Measurements from ENCODE around the gene RCN1. TPM values are rescaled to one million over a fixed set of nuclear protein-coding genes. Genes with fewer than 3 reads are reported as not detected.

RCN1 gene
- total RNA-seq, 1 donor from 2014 or later: 107 TPM

DNA sequence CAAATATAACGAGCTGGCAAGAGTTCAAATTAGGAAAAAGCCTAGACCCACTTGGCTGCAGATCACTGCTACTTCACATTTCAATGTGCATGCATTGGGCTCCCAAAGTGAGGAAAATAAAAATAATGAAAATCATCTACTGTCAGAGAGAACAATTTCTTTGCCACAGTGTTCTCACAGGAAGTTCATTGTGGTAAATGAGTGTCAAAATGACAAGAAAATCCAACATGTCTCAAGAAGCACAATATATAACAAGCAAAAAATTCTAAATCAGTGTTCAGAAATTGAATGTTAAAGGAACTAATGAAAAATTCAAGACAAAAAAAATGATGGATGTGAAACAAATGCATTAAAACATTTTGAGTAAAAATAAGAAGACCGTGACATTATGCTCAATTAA is 31.3 kb downstream of the RCN1 start:
- Histone ChIP-seq H3K4me3 (ENCODE audit: low read length in 3 of 3) (no peak overlapping the region), H3K9ac (ENCODE audit: low read depth in 1 of 3, low read length in 3 of 3) (no peak overlapping the region), H3K9me3 (ENCODE audit: control insufficient read depth in 3 of 3, low read length in 3 of 3) (peaks cover 0 to 2% (median 1%) of the 10 kb centered on the region in 3 donors), H3K4me1 (ENCODE audit: control insufficient read depth in 3 of 3, insufficient read depth in 3 of 3, low read length in 3 of 3) (no peaks in the 10 kb centered on the region), H3K27me3 (ENCODE audit: control insufficient read depth in 3 of 3, insufficient read depth in 3 of 3, low read length in 3 of 3) (peaks cover 0 to 5% (median 3%) of the 10 kb centered on the region in 3 donors), H3K27ac (ENCODE audit: low read depth, low read length) (no peak overlapping the region), H3K36me3 (ENCODE audit: control insufficient read depth in 3 of 3, insufficient read depth in 3 of 3, low read length in 3 of 3) (no peaks in the 10 kb centered on the region)

DNA sequence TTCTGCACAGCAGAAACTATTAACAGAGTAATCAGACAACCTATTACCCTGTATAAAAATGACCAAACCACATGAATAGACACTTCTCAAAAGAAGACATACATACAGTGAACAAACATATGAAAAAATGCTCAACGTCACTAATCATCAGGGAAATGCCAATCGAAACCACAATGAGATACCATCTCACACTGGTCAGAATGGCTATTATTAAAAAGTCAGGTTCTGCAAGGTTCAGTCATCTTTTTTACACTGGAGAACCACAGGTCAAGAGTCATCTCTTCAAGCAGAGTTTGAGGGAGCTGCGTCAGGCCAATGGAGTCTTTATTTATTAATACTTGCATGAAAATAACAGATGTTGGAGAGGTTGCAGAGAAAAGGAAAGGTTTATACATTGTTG is 40.4 kb downstream of the RCN1 start:
- Histone ChIP-seq H3K27ac (ENCODE audit: low read depth, low read length) (no peak overlapping the region), H3K4me3 (ENCODE audit: low read length in 3 of 3) (no peak overlapping the region), H3K4me1 (ENCODE audit: control insufficient read depth in 3 of 3, insufficient read depth in 3 of 3, low read length in 3 of 3) (no peaks in the 10 kb centered on the region)

DNA sequence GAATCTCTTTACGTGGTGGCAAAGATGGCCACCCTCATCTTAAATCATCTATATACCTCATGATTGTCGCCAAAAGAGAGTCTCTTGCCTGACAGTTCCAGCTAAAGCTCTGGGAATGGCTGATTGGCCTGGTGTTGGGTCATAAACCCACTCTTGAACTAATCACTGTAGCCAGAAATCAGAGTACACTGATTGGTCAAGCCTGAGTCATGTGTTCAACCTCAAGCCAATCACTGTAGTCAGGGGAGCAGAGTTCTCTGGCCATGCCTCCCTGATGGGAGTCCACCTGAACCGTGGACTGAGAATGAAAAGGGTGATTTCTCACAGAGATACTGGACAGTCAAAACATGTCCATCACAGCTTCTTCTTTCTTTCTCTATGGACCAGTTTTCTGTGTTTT is 45.8 kb downstream of the RCN1 start:
- Histone ChIP-seq H3K4me1 (ENCODE audit: control insufficient read depth in 3 of 3, insufficient read depth in 3 of 3, low read length in 3 of 3) (no peaks in the 10 kb centered on the region), H3K36me3 (ENCODE audit: control insufficient read depth in 3 of 3, insufficient read depth in 3 of 3, low read length in 3 of 3) (no peaks in the 10 kb centered on the region), H3K9ac (ENCODE audit: low read depth in 1 of 3, low read length in 3 of 3) (no peak overlapping the region), H3K9me3 (ENCODE audit: control insufficient read depth in 3 of 3, low read length in 3 of 3) (no peaks in the 10 kb centered on the region), H3K4me3 (ENCODE audit: low read length in 3 of 3) (no peak overlapping the region), H3K27ac (ENCODE audit: low read depth, low read length) (no peak overlapping the region), H3K27me3 (ENCODE audit: control insufficient read depth in 3 of 3, insufficient read depth in 3 of 3, low read length in 3 of 3) (no peaks in the 10 kb centered on the region)

More for the DNA sequence above, 40.4 kb downstream of the RCN1 start:
- Histone ChIP-seq H3K9ac (ENCODE audit: low read depth in 1 of 3, low read length in 3 of 3) (no peak overlapping the region), H3K9me3 (ENCODE audit: control insufficient read depth in 3 of 3, low read length in 3 of 3) (peaks cover 0 to 5% (median 2%) of the 10 kb centered on the region in 3 donors), H3K36me3 (ENCODE audit: control insufficient read depth in 3 of 3, insufficient read depth in 3 of 3, low read length in 3 of 3) (no peaks in the 10 kb centered on the region), H3K27me3 (ENCODE audit: control insufficient read depth in 3 of 3, insufficient read depth in 3 of 3, low read length in 3 of 3) (no peaks in the 10 kb centered on the region)

DNA sequence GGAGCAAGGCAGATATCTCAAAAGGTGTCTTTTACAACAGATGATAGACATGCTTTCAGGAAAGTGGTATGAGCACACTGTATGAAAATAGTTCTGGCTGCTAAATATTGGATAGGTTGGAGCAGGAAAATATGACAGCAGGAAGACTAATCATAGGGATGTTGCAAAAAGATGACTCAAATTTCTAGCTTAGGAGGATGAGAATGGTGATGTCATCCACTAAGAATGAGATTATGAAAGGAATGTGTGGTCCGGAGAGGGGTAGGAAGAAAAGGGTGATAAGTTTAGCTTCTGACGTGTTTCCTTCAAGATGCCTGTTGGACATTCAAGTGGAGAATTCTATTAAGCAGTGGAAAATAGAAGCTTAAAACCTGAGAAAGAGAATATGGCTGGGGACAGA is 46.4 kb downstream of the RCN1 start:
- H3K36me3 ChIP-seq (ENCODE audit: control insufficient read depth in 3 of 3, insufficient read depth in 3 of 3, low read length in 3 of 3): no peaks in the 10 kb centered on the region
- no peak overlapping the region for H3K27ac ChIP-seq (ENCODE audit: low read depth, low read length)
- H3K9ac ChIP-seq (ENCODE audit: low read depth in 1 of 3, low read length in 3 of 3): no peak overlapping the region
- H3K4me1 ChIP-seq (ENCODE audit: control insufficient read depth in 3 of 3, insufficient read depth in 3 of 3, low read length in 3 of 3): no peaks in the 10 kb centered on the region
- H3K9me3 ChIP-seq (ENCODE audit: control insufficient read depth in 3 of 3, low read length in 3 of 3): no peaks in the 10 kb centered on the region
- H3K4me3 ChIP-seq (ENCODE audit: low read length in 3 of 3): no peak overlapping the region
- H3K27me3 ChIP-seq (ENCODE audit: control insufficient read depth in 3 of 3, insufficient read depth in 3 of 3, low read length in 3 of 3): no peaks in the 10 kb centered on the region

DNA sequence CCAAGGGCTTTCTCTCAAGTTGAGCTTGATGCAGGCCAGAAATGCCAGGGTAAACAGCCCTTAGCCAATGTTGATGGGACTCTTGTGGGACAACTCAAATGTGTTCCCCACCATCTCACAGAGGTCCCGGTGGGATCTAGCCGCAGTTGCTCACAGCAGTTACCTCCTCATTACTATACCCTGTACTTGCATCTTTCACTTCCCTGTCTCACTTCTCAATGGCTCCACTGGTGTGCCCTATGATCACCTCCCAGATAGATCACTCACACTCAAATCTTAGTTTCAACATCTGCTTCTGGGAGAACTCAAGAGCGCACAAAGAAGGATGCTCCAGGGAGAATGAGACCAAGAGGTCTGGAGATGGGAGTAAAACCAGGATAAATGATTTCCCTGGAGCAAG is 47.0 kb downstream of the RCN1 start:
- H3K9me3 ChIP-seq (ENCODE audit: control insufficient read depth in 3 of 3, low read length in 3 of 3): no peaks in the 10 kb centered on the region
- no peak overlapping the region for H3K27ac ChIP-seq (ENCODE audit: low read depth, low read length)
- H3K27me3 ChIP-seq (ENCODE audit: control insufficient read depth in 3 of 3, insufficient read depth in 3 of 3, low read length in 3 of 3): no peaks in the 10 kb centered on the region
- H3K4me3 ChIP-seq (ENCODE audit: low read length in 3 of 3): no peak overlapping the region
- H3K4me1 ChIP-seq (ENCODE audit: control insufficient read depth in 3 of 3, insufficient read depth in 3 of 3, low read length in 3 of 3): no peaks in the 10 kb centered on the region
- no peaks in the 10 kb centered on the region for H3K36me3 ChIP-seq (ENCODE audit: control insufficient read depth in 3 of 3, insufficient read depth in 3 of 3, low read length in 3 of 3)
- H3K9ac ChIP-seq (ENCODE audit: low read depth in 1 of 3, low read length in 3 of 3): no peak overlapping the region

DNA sequence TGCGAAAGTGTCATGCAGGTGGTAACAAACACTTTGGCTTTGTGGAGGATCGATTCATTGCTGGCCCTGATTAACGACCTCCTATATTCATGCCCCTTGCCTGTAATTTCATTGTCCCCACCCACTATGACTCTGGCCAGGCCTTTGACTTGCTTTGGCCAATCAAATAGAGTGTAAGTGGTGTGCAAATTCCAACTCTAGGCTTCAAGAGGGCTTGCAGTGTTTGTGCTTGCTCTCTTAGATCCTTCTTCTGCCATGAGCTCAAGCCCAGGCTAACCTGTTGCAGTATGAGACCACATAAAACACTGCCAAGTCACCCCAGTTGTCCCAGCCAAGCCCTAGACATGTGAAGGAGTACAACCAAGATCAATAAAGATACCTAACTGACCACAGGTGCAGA is 48.0 kb downstream of the RCN1 start:
- Histone ChIP-seq H3K36me3 (ENCODE audit: control insufficient read depth in 3 of 3, insufficient read depth in 3 of 3, low read length in 3 of 3) (no peaks in the 10 kb centered on the region), H3K27ac (ENCODE audit: low read depth, low read length) (no peak overlapping the region), H3K9ac (ENCODE audit: low read depth in 1 of 3, low read length in 3 of 3) (no peak overlapping the region), H3K9me3 (ENCODE audit: control insufficient read depth in 3 of 3, low read length in 3 of 3) (no peaks in the 10 kb centered on the region), H3K27me3 (ENCODE audit: control insufficient read depth in 3 of 3, insufficient read depth in 3 of 3, low read length in 3 of 3) (no peaks in the 10 kb centered on the region), H3K4me1 (ENCODE audit: control insufficient read depth in 3 of 3, insufficient read depth in 3 of 3, low read length in 3 of 3) (no peaks in the 10 kb centered on the region), H3K4me3 (ENCODE audit: low read length in 3 of 3) (no peak overlapping the region)

DNA sequence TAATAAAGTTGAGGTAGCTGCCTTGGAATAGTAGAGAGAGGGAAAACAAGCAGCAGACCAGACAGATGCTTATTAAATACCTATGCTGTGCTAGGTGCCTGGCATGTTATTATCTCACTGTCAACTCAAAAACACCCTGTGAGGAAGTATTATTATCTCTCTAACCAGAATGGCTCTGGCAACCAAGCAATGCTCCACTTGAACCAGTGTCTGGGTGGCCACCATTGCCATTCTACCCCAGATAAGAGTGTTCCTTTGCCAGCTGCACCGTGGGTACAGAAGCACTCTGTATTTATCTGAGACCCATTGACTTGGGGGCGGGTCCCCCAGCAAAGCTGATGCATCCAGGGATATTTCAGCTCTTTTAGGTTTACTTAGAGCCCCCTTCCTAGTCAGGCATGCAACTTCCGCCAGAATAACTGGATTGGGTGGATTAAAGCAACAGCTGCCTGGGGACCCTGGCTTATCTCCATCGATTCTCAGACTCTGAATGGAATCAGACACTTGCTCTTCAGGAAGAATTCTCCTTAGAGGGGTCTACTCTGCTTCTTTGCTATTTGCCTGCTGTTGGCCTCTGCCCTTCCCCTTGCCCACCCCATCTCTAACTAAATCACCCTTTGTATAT is 49.1 kb downstream of the RCN1 start:
- Histone ChIP-seq H3K4me3 (ENCODE audit: low read length in 3 of 3) (no peak overlapping the region), H3K4me1 (ENCODE audit: control insufficient read depth in 3 of 3, insufficient read depth in 3 of 3, low read length in 3 of 3) (no peaks in the 10 kb centered on the region), H3K9ac (ENCODE audit: low read depth in 1 of 3, low read length in 3 of 3) (no peak overlapping the region), H3K36me3 (ENCODE audit: control insufficient read depth in 3 of 3, insufficient read depth in 3 of 3, low read length in 3 of 3) (no peaks in the 10 kb centered on the region), H3K27ac (ENCODE audit: low read depth, low read length) (no peak overlapping the region), H3K27me3 (ENCODE audit: control insufficient read depth in 3 of 3, insufficient read depth in 3 of 3, low read length in 3 of 3) (no peaks in the 10 kb centered on the region), H3K9me3 (ENCODE audit: control insufficient read depth in 3 of 3, low read length in 3 of 3) (no peaks in the 10 kb centered on the region)

DNA sequence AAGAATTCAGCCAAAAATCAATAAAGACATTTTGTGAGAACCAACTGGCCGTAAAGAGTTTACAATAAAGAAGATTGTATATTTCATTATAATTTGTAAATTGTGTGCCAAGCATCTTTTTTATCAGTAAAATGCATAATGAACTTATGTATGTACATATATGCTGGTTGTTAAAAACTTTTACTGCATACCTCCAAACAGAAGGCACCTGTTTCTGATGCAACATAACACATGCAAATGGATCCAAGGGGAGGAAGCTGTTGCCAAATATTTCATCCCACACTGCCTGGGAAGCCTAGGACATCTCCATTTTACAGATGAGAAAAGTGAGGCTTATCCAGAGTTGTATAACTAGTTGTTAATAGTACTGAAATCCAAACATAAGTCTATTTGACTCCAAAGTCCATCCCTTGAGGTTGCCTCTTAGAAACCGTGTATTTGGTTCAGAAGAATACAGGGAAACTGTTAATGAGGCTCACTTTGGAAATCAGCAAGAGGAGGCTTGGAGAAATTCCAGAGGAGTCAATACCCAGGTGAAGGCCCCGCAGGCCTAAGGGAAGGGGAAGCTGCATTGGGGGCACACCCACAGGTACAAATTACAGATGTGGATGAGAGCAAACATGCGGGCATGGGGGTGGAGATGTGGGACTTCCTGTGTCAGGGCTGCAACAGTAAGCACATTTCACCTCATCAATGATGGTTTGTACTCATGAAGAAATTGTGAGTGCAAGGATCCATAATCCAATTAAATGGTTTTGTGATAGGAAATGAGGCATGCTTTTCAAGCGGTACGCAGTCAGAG is 51.1 kb downstream of the RCN1 start:
- Histone ChIP-seq H3K36me3 (ENCODE audit: control insufficient read depth in 3 of 3, insufficient read depth in 3 of 3, low read length in 3 of 3) (no peaks in the 10 kb centered on the region), H3K9me3 (ENCODE audit: control insufficient read depth in 3 of 3, low read length in 3 of 3) (no peaks in the 10 kb centered on the region), H3K4me1 (ENCODE audit: control insufficient read depth in 3 of 3, insufficient read depth in 3 of 3, low read length in 3 of 3) (no peaks in the 10 kb centered on the region), H3K27ac (ENCODE audit: low read depth, low read length) (no peak overlapping the region), H3K9ac (ENCODE audit: low read depth in 1 of 3, low read length in 3 of 3) (no peak overlapping the region), H3K4me3 (ENCODE audit: low read length in 3 of 3) (no peak overlapping the region), H3K27me3 (ENCODE audit: control insufficient read depth in 3 of 3, insufficient read depth in 3 of 3, low read length in 3 of 3) (no peaks in the 10 kb centered on the region)

DNA sequence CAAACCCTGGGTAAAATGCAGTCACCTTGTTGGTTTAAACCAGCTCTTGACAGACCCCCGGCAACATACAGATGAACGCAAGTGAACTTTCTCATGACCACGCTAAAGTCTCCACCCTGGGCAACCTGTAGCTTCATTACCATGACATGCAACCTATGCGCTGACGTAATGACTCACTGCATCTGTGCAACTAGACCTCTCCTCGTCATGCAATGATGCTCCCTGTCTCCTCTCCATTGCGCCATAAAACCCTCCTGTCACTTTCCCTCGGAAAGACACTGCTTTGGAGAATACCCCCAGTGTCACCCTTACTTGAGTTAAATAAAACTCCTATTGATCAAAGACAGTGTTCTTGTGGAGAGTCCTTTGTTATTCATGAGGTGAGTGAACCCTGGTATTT is 52.5 kb downstream of the RCN1 start:
- H3K27ac ChIP-seq (ENCODE audit: low read depth, low read length): no peak overlapping the region
- no peaks in the 10 kb centered on the region for H3K4me1 ChIP-seq (ENCODE audit: control insufficient read depth in 3 of 3, insufficient read depth in 3 of 3, low read length in 3 of 3)
- H3K36me3 ChIP-seq (ENCODE audit: control insufficient read depth in 3 of 3, insufficient read depth in 3 of 3, low read length in 3 of 3): no peaks in the 10 kb centered on the region
- H3K9ac ChIP-seq (ENCODE audit: low read depth in 1 of 3, low read length in 3 of 3): no peak overlapping the region
- H3K27me3 ChIP-seq (ENCODE audit: control insufficient read depth in 3 of 3, insufficient read depth in 3 of 3, low read length in 3 of 3): no peaks in the 10 kb centered on the region
- no peak overlapping the region for H3K4me3 ChIP-seq (ENCODE audit: low read length in 3 of 3)
- H3K9me3 ChIP-seq (ENCODE audit: control insufficient read depth in 3 of 3, low read length in 3 of 3): no peaks in the 10 kb centered on the region

DNA sequence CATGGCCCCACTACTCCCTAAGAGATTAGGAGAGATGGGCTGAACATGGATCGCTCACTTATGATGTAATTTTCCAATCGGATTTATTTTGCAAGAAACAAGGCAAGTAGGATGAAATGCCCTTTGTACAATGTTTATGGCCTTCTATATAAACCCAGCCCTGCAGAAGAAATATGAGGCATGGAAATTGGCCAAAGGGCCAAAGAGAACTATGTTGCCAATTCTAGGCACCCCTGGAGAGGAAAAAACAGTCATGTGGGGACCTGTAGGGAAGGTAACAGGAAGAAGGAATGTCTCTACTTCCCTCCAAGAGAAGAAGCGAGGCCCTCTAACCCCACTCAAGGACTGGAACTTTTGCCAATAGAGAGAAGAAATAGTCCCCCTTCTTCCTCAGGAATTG is 54.4 kb downstream of the RCN1 start:
- Histone ChIP-seq H3K4me1 (ENCODE audit: control insufficient read depth in 3 of 3, insufficient read depth in 3 of 3, low read length in 3 of 3) (no peaks in the 10 kb centered on the region), H3K27ac (ENCODE audit: low read depth, low read length) (no peak overlapping the region)

More for the DNA sequence above, 54.4 kb downstream of the RCN1 start:
- no peaks in the 10 kb centered on the region for H3K36me3 ChIP-seq (ENCODE audit: control insufficient read depth in 3 of 3, insufficient read depth in 3 of 3, low read length in 3 of 3)
- H3K4me3 ChIP-seq (ENCODE audit: low read length in 3 of 3): no peak overlapping the region
- H3K27me3 ChIP-seq (ENCODE audit: control insufficient read depth in 3 of 3, insufficient read depth in 3 of 3, low read length in 3 of 3): no peaks in the 10 kb centered on the region
- no peak overlapping the region for H3K9ac ChIP-seq (ENCODE audit: low read depth in 1 of 3, low read length in 3 of 3)
- no peaks in the 10 kb centered on the region for H3K9me3 ChIP-seq (ENCODE audit: control insufficient read depth in 3 of 3, low read length in 3 of 3)

All from skeletal muscle tissue (tissue), 4 donors.